Gastrocnemius medialis (tissue), 4 donors: ENCODE data around the gene SETD1A. TPM values are rescaled to one million over a fixed set of nuclear protein-coding genes. Genes with fewer than 3 reads are reported as not detected.
"Not testable (repeated sequence)": the region's sequence is repeated elsewhere in the genome, so short reads cannot be mapped to it uniquely, and the experiment has no call there.

ENCODE experiments used
- ATAC-seq, 2 donors: fragments of 150-250 bp; one replicate each; pipeline ENCODE4 v1.9.1; 2016
- DNase-seq, 2 donors: peaks; one replicate each; pipeline ENCODE4 v3.0.0-alpha.2; 2019
- H3K27ac ChIP-seq, 4 donors: fragments of 200-600 bp; sonication (generic); 1 replicate in 1 of 4; 2 replicates in 3 of 4; pipeline ENCODE4 v1.5.1; 2016 to 2018; ENCODE audit warnings: mild to moderate bottlenecking in 2 of 4, moderate library complexity in 1 of 4
- H3K27me3 ChIP-seq, 3 donors: fragments of 200-600 bp; sonication (generic) in 2 of 3; 1 replicate in 1 of 3; 2 replicates in 2 of 3; pipeline versions ENCODE4 v1.5.1 to v1.6.0; 2016 to 2019; ENCODE audit warnings: mild to moderate bottlenecking in 1 of 3, moderate library complexity in 1 of 3
- H3K36me3 ChIP-seq, 2 donors: fragments of 200-600 bp; sonication (generic) in 1 of 2; one replicate each; pipeline ENCODE4 v1.5.1; 2017 to 2018
- H3K4me1 ChIP-seq, 2 donors: fragments of 200-600 bp; sonication (generic) in 1 of 2; one replicate each; pipeline ENCODE4 v1.5.1; 2016 to 2017; ENCODE audit warnings: mild to moderate bottlenecking in 2 of 2
- H3K4me3 ChIP-seq, 4 donors: fragments of 200-600 bp; sonication (generic) in 3 of 4; 1 replicate in 1 of 4; 2 replicates in 3 of 4; pipeline ENCODE4 v1.5.1; 2016 to 2019; ENCODE audit warnings: mild to moderate bottlenecking in 2 of 4
- H3K9me3 ChIP-seq, 3 donors: fragments of 200-600 bp; sonication (generic) in 2 of 3; 1 replicate in 1 of 3; 2 replicates in 2 of 3; pipeline ENCODE4 v1.5.1; 2016 to 2019
- POLR2A ChIP-seq, 2 donors: fragments of 450-650 bp; IDR thresholded peaks; one replicate each; pipeline ENCODE4 v1.6.1; 2017; ENCODE audit warnings: antibody characterized with exemption in 2 of 2, mild to moderate bottlenecking in 2 of 2, moderate library complexity in 2 of 2
- in situ Hi-C, 4 donors: fragments of 200-750 bp; cut with MboI; loops; one replicate each; pipeline versions ENCODE4 v1.15.0 to v1.8.0; 2017; ENCODE audit warnings: low sequenced_read_pairs in 4 of 4
- intact Hi-C: fragments of 100-400 bp; cut with DNase I; formaldehyde crosslinking; loops from one replicate; pipeline ENCODE4 v1.15.1; 2023; ENCODE audit warnings: low total_unique reads
- total RNA-seq, 4 donors: library from RNA; depleted of rRNA; stranded (reverse); fragments of >200 nt; gene quantifications; one replicate each; pipeline versions ENCODE4 v1.1.0 to v1.2.3, GENCODE V29; 2016
- TF ChIP-seq, protein P1 (sequence below), 5 experiments: fragments of 450-650 bp in 3 of 5; fragments of 200-600 bp in 2 of 5; sonication (generic) in 2 of 5; IDR thresholded peaks in 4 of 5; conservative IDR thresholded peaks in 1 of 5; 1 replicate in 4 of 5; 2 replicates in 1 of 5; pipeline ENCODE4 v1.5.1; 2016 to 2019; ENCODE audit warnings: antibody characterized with exemption in 5 of 5, mild to moderate bottlenecking in 3 of 5, moderate library complexity in 3 of 5

The SETD1A gene
- total RNA-seq, 4 donors from 2014 or later, result 3.8 to 15.4 (median 9.8) TPM

DNA sequence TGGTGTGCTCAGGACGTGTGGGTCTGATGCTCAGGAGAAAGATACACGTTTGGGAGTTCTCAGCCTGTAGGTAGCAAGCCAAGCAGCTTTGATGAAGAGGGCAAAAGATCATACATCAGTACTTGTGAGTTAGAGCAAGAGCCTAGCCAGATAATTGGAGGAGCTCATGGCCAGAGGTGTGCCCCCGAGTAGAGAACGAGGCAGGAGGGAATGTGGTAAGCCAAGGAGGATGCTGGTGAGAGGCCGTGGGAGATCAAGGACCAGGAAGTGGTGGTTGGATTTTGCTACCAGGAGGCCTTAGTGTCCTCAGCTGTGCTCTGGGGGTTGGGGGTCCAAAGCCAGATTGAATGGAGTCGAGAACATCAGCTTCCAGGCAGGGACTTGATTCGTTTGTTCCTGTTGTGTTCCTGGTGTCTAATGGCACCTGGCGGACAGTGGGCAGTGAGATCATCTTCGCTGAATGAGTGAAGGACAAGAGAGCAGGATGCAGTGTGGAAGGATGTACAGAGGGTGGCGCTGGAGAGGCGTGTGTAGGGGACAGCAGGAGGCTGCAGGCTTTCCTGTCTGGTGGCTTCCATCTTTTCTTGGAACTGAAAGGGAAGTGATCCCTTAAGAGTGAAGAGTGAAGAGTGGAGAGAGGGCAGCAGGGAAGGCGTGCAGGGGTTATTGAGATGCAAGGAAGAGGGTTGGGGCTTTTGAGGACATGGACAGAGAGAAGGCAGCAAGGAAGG, 22.6 kb upstream of the SETD1A start:
- DNase-seq (peak in 1 of 2 donors; percentile 57), ATAC-seq (peak in 1 of 2 donors; percentile 67)
- H3K36me3 ChIP-seq, result peaks cover 0 to 7% of the 10 kb centered on the region in 2 donors
- no peak overlapping the region for H3K4me3 ChIP-seq
- intact Hi-C loops (no loop called here), in situ Hi-C loops (no loop called here)
- H3K9me3 ChIP-seq, result no peaks in the 10 kb centered on the region
- no peaks in the 10 kb centered on the region for H3K27me3 ChIP-seq
- TF ChIP-seq POLR2A (IDR thresholded peaks at IDR 0.05), result no peak
- TF ChIP-seq, protein P1, sequence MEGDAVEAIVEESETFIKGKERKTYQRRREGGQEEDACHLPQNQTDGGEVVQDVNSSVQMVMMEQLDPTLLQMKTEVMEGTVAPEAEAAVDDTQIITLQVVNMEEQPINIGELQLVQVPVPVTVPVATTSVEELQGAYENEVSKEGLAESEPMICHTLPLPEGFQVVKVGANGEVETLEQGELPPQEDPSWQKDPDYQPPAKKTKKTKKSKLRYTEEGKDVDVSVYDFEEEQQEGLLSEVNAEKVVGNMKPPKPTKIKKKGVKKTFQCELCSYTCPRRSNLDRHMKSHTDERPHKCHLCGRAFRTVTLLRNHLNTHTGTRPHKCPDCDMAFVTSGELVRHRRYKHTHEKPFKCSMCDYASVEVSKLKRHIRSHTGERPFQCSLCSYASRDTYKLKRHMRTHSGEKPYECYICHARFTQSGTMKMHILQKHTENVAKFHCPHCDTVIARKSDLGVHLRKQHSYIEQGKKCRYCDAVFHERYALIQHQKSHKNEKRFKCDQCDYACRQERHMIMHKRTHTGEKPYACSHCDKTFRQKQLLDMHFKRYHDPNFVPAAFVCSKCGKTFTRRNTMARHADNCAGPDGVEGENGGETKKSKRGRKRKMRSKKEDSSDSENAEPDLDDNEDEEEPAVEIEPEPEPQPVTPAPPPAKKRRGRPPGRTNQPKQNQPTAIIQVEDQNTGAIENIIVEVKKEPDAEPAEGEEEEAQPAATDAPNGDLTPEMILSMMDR (IDR thresholded peaks at IDR 0.05 in 4 of 5, conservative IDR thresholded peaks at IDR 0.05 in 1 of 5), result peak in 4 of 5 experiments; percentile 22 to 51 (median 32)
- H3K4me1 ChIP-seq, result no peaks in the 10 kb centered on the region
- no peak overlapping the region for H3K27ac ChIP-seq

GRCh38 chr16:30937692-30938091, 19.9 kb upstream of the SETD1A start:
- no peak for DNase-seq
- in situ Hi-C loops (no loop called here), intact Hi-C loops (no loop called here)
- Histone ChIP-seq H3K27me3 (no peaks in the 10 kb centered on the region), H3K27ac (no peak overlapping the region), H3K4me3 (no peak overlapping the region), H3K9me3 (no peaks in the 10 kb centered on the region), H3K36me3 (peaks cover 0 to 5% of the 10 kb centered on the region in 2 donors), H3K4me1 (peaks cover 5 to 6% of the 10 kb centered on the region in 2 donors)
- ATAC-seq, result no peak
- TF ChIP-seq, protein P1 (IDR thresholded peaks at IDR 0.05 in 4 of 5, conservative IDR thresholded peaks at IDR 0.05 in 1 of 5), result no peak
- TF ChIP-seq POLR2A (IDR thresholded peaks at IDR 0.05), result no peak

- in situ Hi-C loops, H3K27me3 ChIP-seq, H3K36me3 ChIP-seq, ATAC-seq, DNase-seq, H3K27ac ChIP-seq, intact Hi-C loops, H3K4me3 ChIP-seq, H3K9me3 ChIP-seq, H3K4me1 ChIP-seq: not testable (repeated sequence)
Observed at GRCh38 chr16:30939571-30939970, 18.0 kb upstream of the SETD1A start.

DNA sequence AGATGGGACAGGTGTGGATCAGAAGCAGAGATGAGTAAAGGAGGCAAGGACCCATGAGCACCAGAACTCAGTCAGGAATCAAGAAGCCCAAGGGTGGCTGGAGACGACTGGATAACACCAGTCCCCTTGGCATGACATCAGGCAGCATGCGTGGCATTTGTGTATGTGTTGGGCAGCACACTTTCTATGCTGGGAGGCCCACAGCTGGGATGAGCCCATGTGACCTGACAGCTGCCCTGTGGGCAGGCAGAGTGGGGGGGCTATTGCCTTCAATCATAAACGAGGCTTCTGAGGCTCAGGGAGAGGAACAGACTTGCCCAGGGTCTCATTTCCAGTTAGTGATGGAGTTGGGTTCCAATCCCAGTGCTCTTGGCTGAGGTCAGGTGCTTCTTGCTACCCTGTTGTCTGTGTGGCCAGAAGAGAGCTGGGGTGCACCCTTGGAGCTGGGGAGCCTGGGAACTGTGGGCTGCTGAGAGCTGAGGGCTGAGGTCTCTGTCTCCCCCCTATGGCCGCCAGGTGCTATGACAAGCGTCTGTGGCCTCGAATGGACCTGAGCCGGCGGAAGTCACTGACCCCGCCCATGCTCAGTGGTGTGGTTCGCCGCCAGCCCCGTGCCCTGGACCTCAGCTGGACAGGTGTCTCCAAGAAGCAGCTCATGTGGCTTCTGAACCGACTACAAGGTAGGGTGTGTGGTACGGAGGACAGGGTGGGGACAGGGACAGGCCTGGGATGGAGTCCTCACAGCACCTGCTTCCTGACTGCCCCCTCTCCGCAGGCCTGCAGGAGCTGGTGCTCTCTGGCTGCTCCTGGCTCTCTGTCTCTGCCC, 15.7 kb upstream of the SETD1A start:
- no peak for TF ChIP-seq POLR2A (IDR thresholded peaks at IDR 0.05)
- TF ChIP-seq, protein P1 (IDR thresholded peaks at IDR 0.05 in 4 of 5, conservative IDR thresholded peaks at IDR 0.05 in 1 of 5), result peak; percentile 64 to 86 (median 82)
- in situ Hi-C loops, result no loop called here
- Histone ChIP-seq H3K4me1 (peaks cover 5 to 6% of the 10 kb centered on the region in 2 donors), H3K27ac (peak overlapping the region in 2 of 4 donors; percentile 19 to 25), H3K4me3 (no peak overlapping the region), H3K9me3 (no peaks in the 10 kb centered on the region), H3K36me3 (peaks cover 0 to 6% of the 10 kb centered on the region in 2 donors), H3K27me3 (no peaks in the 10 kb centered on the region)
- intact Hi-C loops, result loop anchor here (1.0 kb wide), 1 partner anchor 19 kb away; the partner anchor contains the start of gene FBXL19
- DNase-seq (peak; percentile 56 to 81), ATAC-seq (peak; percentile 75 to 90)

- no peaks in the 10 kb centered on the region for H3K27me3 ChIP-seq
- intact Hi-C loops, result loop anchor here (1.0 kb wide), 1 partner anchor 19 kb away; the partner anchor contains the start of gene FBXL19
- peak overlapping the region in 2 of 4 donors; percentile 19 to 25 for H3K27ac ChIP-seq
- H3K9me3 ChIP-seq, result no peaks in the 10 kb centered on the region
- H3K4me3 ChIP-seq, result no peak overlapping the region
- H3K4me1 ChIP-seq, result peaks cover 5 to 6% of the 10 kb centered on the region in 2 donors
- no peak for TF ChIP-seq POLR2A (IDR thresholded peaks at IDR 0.05)
- TF ChIP-seq, protein P1 (IDR thresholded peaks at IDR 0.05 in 4 of 5, conservative IDR thresholded peaks at IDR 0.05 in 1 of 5), result no peak
- in situ Hi-C loops, result no loop called here
- DNase-seq, result no peak
- no peak for ATAC-seq
- H3K36me3 ChIP-seq, result peaks cover 0 to 10% of the 10 kb centered on the region in 2 donors
Observed at GRCh38 chr16:30942426-30942806, 15.1 kb upstream of the SETD1A start.
